Epidermal melanocyte (primary cell): ENCODE measurements around the gene SPATA24.
A peak's percentile ranks its signal among the peaks of the same experiment; 100 is the strongest.
"Not testable (repeated sequence)": the region's sequence is repeated elsewhere in the genome, so short reads cannot be mapped to it uniquely, and the experiment has no call there.

Experiments
- DNase-seq: peaks from one replicate; pipeline ENCODE4 v3.0.0; 2011; ENCODE audit warnings: low spot score; ENCODE audit not compliant: insufficient read length

SPATA24 gene

GRCh38 chr5:139383993-139384590 lies 19.8 kb downstream of the SPATA24 start:
- DNase-seq = peak; percentile 11

- peak; percentile 29 for DNase-seq
Observed at GRCh38 chr5:139383275-139383992, 20.5 kb downstream of the SPATA24 start, which contains the start of gene SLC23A1. Gene SLC23A1, minus strand, starts transcription at chr5:139383297. Its CDS starts 44 bp downstream, at chr5:139383253.

- no peak for DNase-seq
Observed at GRCh38 chr5:139382807-139383206, 21.1 kb downstream of the SPATA24 start.

GRCh38 chr5:139381837-139382761 lies 21.8 kb downstream of the SPATA24 start:
- no peak for DNase-seq

GRCh38 chr5:139379626-139380449 lies 24.1 kb downstream of the SPATA24 start:
- no peak for DNase-seq

GRCh38 chr5:139378941-139379361 lies 24.9 kb downstream of the SPATA24 start:
- DNase-seq = peak; percentile 9

- DNase-seq = no peak
Observed at GRCh38 chr5:139378101-139378825, 25.6 kb downstream of the SPATA24 start.

- DNase-seq = no peak
Observed at GRCh38 chr5:139377226-139377625, 26.7 kb downstream of the SPATA24 start.

GRCh38 chr5:139376364-139376763 lies 27.5 kb downstream of the SPATA24 start:
- DNase-seq = no peak

GRCh38 chr5:139374909-139375308 lies 29.0 kb downstream of the SPATA24 start:
- DNase-seq = no peak

- no peak for DNase-seq
Observed at GRCh38 chr5:139371482-139372435, 32.1 kb downstream of the SPATA24 start.

- no peak for DNase-seq
Observed at GRCh38 chr5:139369181-139369580, 34.7 kb downstream of the SPATA24 start.

GRCh38 chr5:139368613-139369012 lies 35.3 kb downstream of the SPATA24 start:
- no peak for DNase-seq

GRCh38 chr5:139364466-139364865 lies 39.4 kb downstream of the SPATA24 start:
- no peak for DNase-seq

- DNase-seq = no peak
Observed at GRCh38 chr5:139363937-139364336, 40.0 kb downstream of the SPATA24 start.

- DNase-seq = no peak
Observed at GRCh38 chr5:139361835-139362429, 42.0 kb downstream of the SPATA24 start.

GRCh38 chr5:139360384-139360783 lies 43.5 kb downstream of the SPATA24 start:
- DNase-seq = no peak

GRCh38 chr5:139358064-139358463 lies 45.8 kb downstream of the SPATA24 start:
- DNase-seq = no peak

GRCh38 chr5:139355900-139356299 lies 48.0 kb downstream of the SPATA24 start:
- DNase-seq = not testable (repeated sequence)
